PC-9 (cell line): ENCODE data around the gene DOCK2. TPM values are rescaled to one million over a fixed set of nuclear protein-coding genes. Genes with fewer than 3 reads are reported as not detected.

Source experiments
- BruUV-seq: library from RNA; stranded (reverse); fragments of 400-500 nt; replicated peaks from 2 replicates; lab custom pipeline; 2021; lab: Mats Ljungman, UMichigan
- CTCF ChIA-PET: fragments of 300-600 bp; sonication (Branson Sonifier 250); formaldehyde crosslinking; loops from one replicate; lab custom pipeline; 2022; ENCODE audit warnings: antibody characterized with exemption; lab: Charles Lee
- POLR2A ChIA-PET: fragments of 300-600 bp; sonication (Branson Sonifier 250); formaldehyde crosslinking; loops from one replicate; lab custom pipeline; 2022; ENCODE audit warnings: antibody characterized with exemption; ENCODE audit not compliant: unreplicated experiment; lab: Charles Lee
- DNase-seq, 2 experiments: peaks; one replicate each; pipeline versions ENCODE4 v3.0.0 to v3.0.0-alpha.2; 2015 to 2022; ENCODE audit warnings: mixed read lengths in 1 of 2
- H2AFZ ChIP-seq: fragments of 200-600 bp; sonication (generic); 2 replicates; pipeline ENCODE4 v1.8.1; 2017; ENCODE audit warnings: antibody characterized with exemption
- H3F3A ChIP-seq: fragments of 200-600 bp; sonication (generic); 2 replicates; pipeline ENCODE4 v1.8.1; 2017; ENCODE audit warnings: antibody characterized with exemption, mild to moderate bottlenecking, low read depth; ENCODE audit not compliant: insufficient read depth
- H3K27ac ChIP-seq: fragments of 200-600 bp; sonication (generic); 2 replicates; pipeline ENCODE4 v1.6.1; 2016; ENCODE audit warnings: mixed run types
- H3K27me3 ChIP-seq: fragments of 200-600 bp; sonication (generic); 2 replicates; pipeline ENCODE4 v1.6.1; 2016; ENCODE audit warnings: low read depth, mixed run types; ENCODE audit not compliant: insufficient read depth
- H3K36me3 ChIP-seq: fragments of 200-600 bp; sonication (generic); 2 replicates; pipeline ENCODE4 v1.6.1; 2016; ENCODE audit warnings: low read depth, mixed run types
- H3K4me1 ChIP-seq: fragments of 200-600 bp; sonication (generic); replicated peaks from 2 replicates; pipeline ENCODE4 v1.6.1; 2016; ENCODE audit warnings: mixed run types; ENCODE audit not compliant: insufficient read depth
- H3K4me2 ChIP-seq: fragments of 200-600 bp; sonication (generic); 2 replicates; pipeline ENCODE4 v1.6.1; 2017; ENCODE audit warnings: mixed run types
- H3K4me3 ChIP-seq: fragments of 200-600 bp; sonication (generic); 2 replicates; pipeline ENCODE4 v1.6.1; 2016; ENCODE audit warnings: mixed run types
- H3K79me2 ChIP-seq: fragments of 200-600 bp; sonication (generic); 2 replicates; pipeline ENCODE4 v1.6.1; 2017; ENCODE audit warnings: low read depth, mixed run types
- H3K9me2 ChIP-seq: fragments of 200-600 bp; sonication (generic); 2 replicates; pipeline ENCODE4 v1.8.1; 2017; ENCODE audit warnings: mild to moderate bottlenecking; ENCODE audit not compliant: insufficient read depth
- H3K9me3 ChIP-seq: fragments of 200-600 bp; sonication (generic); 2 replicates; pipeline ENCODE4 v1.8.1; 2016; ENCODE audit warnings: low read depth; ENCODE audit not compliant: insufficient read depth
- H4K20me1 ChIP-seq: fragments of 200-600 bp; sonication (generic); 2 replicates; pipeline ENCODE4 v1.8.1; 2017; ENCODE audit not compliant: insufficient read depth
- EZH2 ChIP-seq: fragments of 200-600 bp; sonication (generic); IDR thresholded peaks from 2 replicates; pipeline ENCODE4 v1.8.0; 2017; ENCODE audit warnings: antibody characterized with exemption, low read depth
- intact Hi-C: fragments of 100-400 bp; cut with micrococcal nuclease; formaldehyde crosslinking; loops from one replicate; pipeline ENCODE4 v1.10.0; 2022; ENCODE audit not compliant: unreplicated experiment
- total RNA-seq: library from RNA; stranded (reverse); gene quantifications from 2 replicates; pipeline ENCODE4 v1.2.3, GENCODE V29; 2021
- TF ChIP-seq, protein P1 (sequence below): fragments of 200-600 bp; sonication (generic); conservative IDR thresholded peaks from 2 replicates; pipeline ENCODE4 v1.6.1; 2017; ENCODE audit warnings: mixed run types, antibody characterized with exemption, mild to moderate bottlenecking, moderate library complexity

DOCK2 gene
- total RNA-seq, 1 experiment from 2014 or later = 0.41 TPM

DNA sequence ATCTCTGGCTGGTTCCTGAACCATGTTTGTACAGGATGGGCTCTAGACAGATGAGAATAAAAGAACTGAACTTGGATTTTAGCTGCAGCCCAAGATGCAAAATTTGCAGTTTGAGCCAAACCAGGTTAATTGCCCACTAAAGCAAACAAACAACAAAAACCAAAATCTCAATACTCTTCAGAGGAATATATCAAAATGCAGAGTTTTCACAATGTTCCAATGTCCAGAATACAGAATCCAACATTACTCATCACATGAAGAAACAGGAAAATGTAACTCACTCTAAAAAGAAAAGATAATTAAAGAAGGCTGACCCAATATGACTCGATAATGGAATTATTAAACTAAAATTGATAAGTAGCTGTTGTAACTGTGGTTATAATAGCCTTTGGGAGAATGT lies 489.0 kb downstream of the DOCK2 start:
- Histone ChIP-seq H3K79me2 (no peaks in the 10 kb centered on the region), H3K4me1 (peaks cover 13% of the 10 kb centered on the region), H3K4me2 (no peak overlapping the region), H3K36me3 (peaks cover 5% of the 10 kb centered on the region; the same call in 1 of the 2 replicates), H3K4me3 (no peak overlapping the region), H3F3A (peaks cover 10% of the 10 kb centered on the region; the same call in 1 of the 2 replicates), H4K20me1 (no peaks in the 10 kb centered on the region), H3K9me2 (no peaks in the 10 kb centered on the region), H3K27ac (no peak overlapping the region), H3K9me3 (peaks cover 22% of the 10 kb centered on the region; the same call in 1 of the 2 replicates), H2AFZ (no peak overlapping the region), H3K27me3 (no peaks in the 10 kb centered on the region)
- intact Hi-C loops = no loop called here
- no peak for DNase-seq
- BruUV-seq = no TSS peak
- ChIA-PET POLR2A (no interaction called here), CTCF (no interaction called here)
- no peak for TF ChIP-seq EZH2
- TF ChIP-seq, protein P1, sequence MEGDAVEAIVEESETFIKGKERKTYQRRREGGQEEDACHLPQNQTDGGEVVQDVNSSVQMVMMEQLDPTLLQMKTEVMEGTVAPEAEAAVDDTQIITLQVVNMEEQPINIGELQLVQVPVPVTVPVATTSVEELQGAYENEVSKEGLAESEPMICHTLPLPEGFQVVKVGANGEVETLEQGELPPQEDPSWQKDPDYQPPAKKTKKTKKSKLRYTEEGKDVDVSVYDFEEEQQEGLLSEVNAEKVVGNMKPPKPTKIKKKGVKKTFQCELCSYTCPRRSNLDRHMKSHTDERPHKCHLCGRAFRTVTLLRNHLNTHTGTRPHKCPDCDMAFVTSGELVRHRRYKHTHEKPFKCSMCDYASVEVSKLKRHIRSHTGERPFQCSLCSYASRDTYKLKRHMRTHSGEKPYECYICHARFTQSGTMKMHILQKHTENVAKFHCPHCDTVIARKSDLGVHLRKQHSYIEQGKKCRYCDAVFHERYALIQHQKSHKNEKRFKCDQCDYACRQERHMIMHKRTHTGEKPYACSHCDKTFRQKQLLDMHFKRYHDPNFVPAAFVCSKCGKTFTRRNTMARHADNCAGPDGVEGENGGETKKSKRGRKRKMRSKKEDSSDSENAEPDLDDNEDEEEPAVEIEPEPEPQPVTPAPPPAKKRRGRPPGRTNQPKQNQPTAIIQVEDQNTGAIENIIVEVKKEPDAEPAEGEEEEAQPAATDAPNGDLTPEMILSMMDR = no peak

DNA sequence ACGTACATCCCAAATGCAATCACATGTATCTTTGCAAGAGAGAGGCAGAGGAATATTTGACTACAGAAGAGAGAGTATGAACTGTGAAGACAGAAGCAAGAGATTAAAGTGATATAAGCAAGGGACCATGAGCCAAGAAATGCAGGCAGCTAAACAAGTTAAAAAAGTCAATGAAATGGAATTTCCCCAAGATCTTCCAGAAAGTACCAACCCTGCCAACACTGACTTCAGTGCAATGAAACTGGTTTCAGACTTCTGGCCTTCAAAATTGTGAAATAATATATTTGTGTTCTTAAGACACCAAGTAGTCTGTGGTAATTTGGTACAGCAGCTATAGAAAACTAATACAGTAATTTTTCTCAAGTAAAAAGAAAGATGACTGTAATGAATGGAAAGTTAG lies 489.6 kb downstream of the DOCK2 start:
- Histone ChIP-seq H2AFZ (no peak overlapping the region), H3K36me3 (peaks cover 5% of the 10 kb centered on the region; the same call in 1 of the 2 replicates), H3F3A (peaks cover 5% of the 10 kb centered on the region; the same call in 1 of the 2 replicates), H3K4me1 (peaks cover 8% of the 10 kb centered on the region), H3K27ac (no peak overlapping the region), H4K20me1 (no peaks in the 10 kb centered on the region), H3K9me2 (no peaks in the 10 kb centered on the region), H3K4me3 (no peak overlapping the region), H3K9me3 (peaks cover 27% of the 10 kb centered on the region), H3K27me3 (no peaks in the 10 kb centered on the region), H3K4me2 (no peak overlapping the region), H3K79me2 (no peaks in the 10 kb centered on the region)
- DNase-seq = no peak
- POLR2A ChIA-PET = no interaction called here
- intact Hi-C loops = no loop called here
- CTCF ChIA-PET = no interaction called here
- TF ChIP-seq, protein P1 = no peak
- no peak for TF ChIP-seq EZH2
- BruUV-seq = no TSS peak

DNA sequence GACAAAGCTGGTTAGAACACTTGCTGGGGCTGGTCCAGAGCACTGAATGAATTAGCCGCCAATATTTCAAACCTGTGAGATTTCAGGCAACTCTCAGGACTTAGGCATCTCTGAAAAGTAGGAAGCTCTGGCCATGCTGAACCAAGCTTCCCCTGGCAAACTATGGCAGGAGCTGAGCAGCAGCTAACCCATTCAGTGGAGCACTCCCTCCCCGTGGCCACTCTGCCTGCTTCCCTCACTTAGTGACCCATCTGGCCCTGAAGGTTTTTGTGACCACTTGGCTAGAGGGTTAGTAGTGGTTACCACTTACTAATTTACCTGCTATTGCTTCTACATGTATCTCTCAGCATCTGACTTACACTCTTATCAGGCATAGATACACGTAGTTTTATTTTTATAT lies 494.2 kb downstream of the DOCK2 start:
- Histone ChIP-seq H3K9me3 (peaks cover 30% of the 10 kb centered on the region), H3K27me3 (no peaks in the 10 kb centered on the region), H3K27ac (no peak overlapping the region), H3K36me3 (peaks cover under 1% of the 10 kb centered on the region; the same call in 1 of the 2 replicates), H2AFZ (no peak overlapping the region), H3K4me2 (no peak overlapping the region), H3F3A (peaks cover 20% of the 10 kb centered on the region), H4K20me1 (no peaks in the 10 kb centered on the region), H3K4me3 (no peak overlapping the region), H3K9me2 (no peaks in the 10 kb centered on the region), H3K4me1 (peaks cover 46% of the 10 kb centered on the region), H3K79me2 (no peaks in the 10 kb centered on the region)
- CTCF ChIA-PET = no interaction called here
- BruUV-seq = no TSS peak
- intact Hi-C loops = no loop called here
- DNase-seq = no peak
- TF ChIP-seq, protein P1 = no peak
- TF ChIP-seq EZH2 = no peak
- POLR2A ChIA-PET = no interaction called here
